Measurements from ENCODE around the gene CELA3B.
A peak's percentile ranks its signal among the peaks of the same experiment; 100 is the strongest.

DNA sequence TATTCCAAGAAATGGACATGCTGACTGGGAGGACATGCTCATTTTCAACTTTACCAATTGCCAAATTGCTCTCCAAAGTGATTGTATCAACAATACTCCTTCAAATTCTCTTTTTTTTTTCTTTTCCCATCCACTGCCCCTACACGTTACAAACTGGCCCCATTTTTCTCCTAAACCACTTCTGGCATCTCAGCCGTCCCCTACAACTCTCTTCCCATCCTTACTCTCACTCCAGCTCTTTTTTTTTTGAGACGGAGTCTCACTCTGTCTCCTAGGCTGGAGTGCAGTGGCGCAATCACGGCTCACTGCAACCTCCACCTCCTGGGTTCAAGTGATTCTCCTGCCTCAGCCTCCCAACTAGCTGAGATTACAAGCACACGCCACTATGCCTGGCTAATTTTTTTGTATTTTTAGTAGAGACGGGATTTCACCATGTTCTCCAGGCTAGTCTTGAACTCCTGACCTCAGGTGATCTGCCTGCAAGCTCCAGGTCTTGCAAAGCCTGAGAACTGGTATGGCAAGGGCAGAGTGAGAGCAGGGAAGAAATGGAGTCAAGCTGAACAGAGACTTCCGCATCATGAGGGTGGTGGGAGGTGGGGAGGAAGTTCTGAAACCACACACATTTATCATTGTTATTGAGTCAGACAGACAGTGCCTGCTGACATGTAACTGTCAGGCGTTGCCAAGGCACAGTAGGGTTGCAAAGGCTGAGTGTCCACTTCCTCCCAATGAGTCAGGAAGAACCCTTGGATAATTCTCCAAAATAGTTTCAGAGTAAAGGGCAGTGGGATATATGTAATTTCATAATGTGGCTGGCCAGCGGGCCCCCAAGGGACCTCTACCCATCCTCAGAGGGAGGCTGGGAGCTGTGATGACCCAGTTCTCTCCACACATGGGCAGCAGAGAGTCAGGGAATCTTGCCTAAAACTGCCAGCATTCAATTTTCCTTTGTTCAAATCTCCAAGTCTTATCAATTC is 42.0 kb downstream of the CELA3B start:
- no peak for TF ChIP-seq EZH2 (IDR thresholded peaks at IDR 0.05; ENCODE audit: low read length)
- TF ChIP-seq, protein P1, sequence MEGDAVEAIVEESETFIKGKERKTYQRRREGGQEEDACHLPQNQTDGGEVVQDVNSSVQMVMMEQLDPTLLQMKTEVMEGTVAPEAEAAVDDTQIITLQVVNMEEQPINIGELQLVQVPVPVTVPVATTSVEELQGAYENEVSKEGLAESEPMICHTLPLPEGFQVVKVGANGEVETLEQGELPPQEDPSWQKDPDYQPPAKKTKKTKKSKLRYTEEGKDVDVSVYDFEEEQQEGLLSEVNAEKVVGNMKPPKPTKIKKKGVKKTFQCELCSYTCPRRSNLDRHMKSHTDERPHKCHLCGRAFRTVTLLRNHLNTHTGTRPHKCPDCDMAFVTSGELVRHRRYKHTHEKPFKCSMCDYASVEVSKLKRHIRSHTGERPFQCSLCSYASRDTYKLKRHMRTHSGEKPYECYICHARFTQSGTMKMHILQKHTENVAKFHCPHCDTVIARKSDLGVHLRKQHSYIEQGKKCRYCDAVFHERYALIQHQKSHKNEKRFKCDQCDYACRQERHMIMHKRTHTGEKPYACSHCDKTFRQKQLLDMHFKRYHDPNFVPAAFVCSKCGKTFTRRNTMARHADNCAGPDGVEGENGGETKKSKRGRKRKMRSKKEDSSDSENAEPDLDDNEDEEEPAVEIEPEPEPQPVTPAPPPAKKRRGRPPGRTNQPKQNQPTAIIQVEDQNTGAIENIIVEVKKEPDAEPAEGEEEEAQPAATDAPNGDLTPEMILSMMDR (optimal IDR thresholded peaks at IDR 0.05 in 1 of 3, IDR thresholded peaks at IDR 0.05 in 1 of 3, conservative IDR thresholded peaks at IDR 0.05 in 1 of 3; ENCODE audit: extremely low read depth in 1 of 3, insufficient read depth in 2 of 3, low read length in 3 of 3): peak; percentile 25 to 33 (median 29)
